ENCODE measurements around the gene PIP5K1C. TPM values are rescaled to one million over a fixed set of nuclear protein-coding genes. Genes with fewer than 3 reads are reported as not detected.

Gene PIP5K1C
- total and polyA plus RNA-seq, 9 of the 15 experiments (the other 6 are each of a cell fraction or from before 2014, with no cell fraction given), result 0.38 to 22.1 (median 4.1) TPM

- no peak for ATAC-seq
- POLR2A ChIA-PET, result interaction anchor here (0.6 to 1.5 kb wide), 4 partner anchors 23 to 681 kb away, joined by 3 to 4 read pairs (median 3); no protein-coding TSS in a partner anchor
- TF ChIP-seq TBL1XR1 (IDR thresholded peaks at IDR 0.05; ENCODE audit: low read length in 2 of 2), result no peak
- no peak for TF ChIP-seq TBP (optimal IDR thresholded peaks at IDR 0.05; ENCODE audit: low read depth, low read length)
- TF ChIP-seq POLR2G (IDR thresholded peaks at IDR 0.05; ENCODE audit: low read depth, low read length), result peak; percentile 38; the same call in 1 of the 2 replicates
- TF ChIP-seq CTCF (IDR thresholded peaks at IDR 0.05 in 2 of 3, conservative IDR thresholded peaks at IDR 0.05 in 1 of 3; ENCODE audit: insufficient read depth in 2 of 3, low read depth in 1 of 3, low read length in 3 of 3), result no peak
- no peak for TF ChIP-seq TCF7 (IDR thresholded peaks at IDR 0.05; ENCODE audit: borderline replicate concordance)
- TF ChIP-seq BRCA1 (IDR thresholded peaks at IDR 0.05), result no peak
- TF ChIP-seq BRCA1 (CRISPR knock-in tag; IDR thresholded peaks at IDR 0.05), result no peak
- no peak for TF ChIP-seq ZNF12 (CRISPR knock-in tag; IDR thresholded peaks at IDR 0.05)
- peak; percentile 86 for TF ChIP-seq ZBTB33 (CRISPR knock-in tag; IDR thresholded peaks at IDR 0.05)
- peak; percentile 55; the same call in 1 of the 2 replicates for TF ChIP-seq ZBTB7A (IDR thresholded peaks at IDR 0.05; ENCODE audit: borderline replicate concordance, control insufficient read depth, low read depth, low read length)
- TF ChIP-seq KDM4B (IDR thresholded peaks at IDR 0.05; ENCODE audit: borderline replicate concordance in 2 of 2, low read depth in 1 of 2), result no peak
- peak; percentile 76 for TF ChIP-seq ZFP36 (IDR thresholded peaks at IDR 0.05; ENCODE audit: low read depth, low read length, partially characterized antibody)
- TF ChIP-seq RFX7 (CRISPR knock-in tag; IDR thresholded peaks at IDR 0.05), result no peak
- no peak for TF ChIP-seq RBBP5 (IDR thresholded peaks at IDR 0.05; ENCODE audit: borderline replicate concordance, insufficient read depth, low read length, poor library complexity, severe bottlenecking)
- TF ChIP-seq BCOR (IDR thresholded peaks at IDR 0.05), result peak; percentile 81
- no peak for TF ChIP-seq ETS2 (tag; IDR thresholded peaks at IDR 0.05; ENCODE audit: borderline replicate concordance, poor library complexity, severe bottlenecking)
- 0 out of 2 replicates have a peak, but pooled peaks have one; percentile 42 for TF ChIP-seq PTBP1 (IDR thresholded peaks at IDR 0.05; ENCODE audit: low read depth, low read length)
- TF ChIP-seq HDAC1 (IDR thresholded peaks at IDR 0.05), result no peak
- TF ChIP-seq FOXA1 (IDR thresholded peaks at IDR 0.05; ENCODE audit: borderline replicate concordance), result no peak
Measured at GRCh38 chr19:3667037-3667638, 33.1 kb downstream of the PIP5K1C start.

More at GRCh38 chr19:3667037-3667638, 33.1 kb downstream of the PIP5K1C start:
- Histone ChIP-seq H3K79me2 (ENCODE audit: control insufficient read depth, insufficient read depth, low read length) (peaks cover 37% of the 10 kb centered on the region), H3K27ac (ENCODE audit: extremely low read depth, low read depth, low read length) (no peak overlapping the region), H3K9me3 (replicated peaks; ENCODE audit: control insufficient read depth, insufficient read depth, low read depth, low read length) (no peaks in the 10 kb centered on the region), H4K20me1 (replicated peaks; ENCODE audit: control insufficient read depth, insufficient read depth, low read length) (peaks cover 11% of the 10 kb centered on the region; the same call in 1 of the 2 replicates), H3K4me1 (replicated peaks in 1 of 2; ENCODE audit: control insufficient read depth in 2 of 2, insufficient read depth in 2 of 2, low read length in 2 of 2) (peaks cover 28 to 74% of the 10 kb centered on the region in 2 experiments), H3K27me3 (ENCODE audit: control insufficient read depth in 2 of 2, insufficient read depth in 2 of 2, low read length in 2 of 2) (no peaks in the 10 kb centered on the region), H3K9me1 (ENCODE audit: control insufficient read depth, insufficient read depth, low read length) (no peaks in the 10 kb centered on the region), H3K36me3 (ENCODE audit: control insufficient read depth, insufficient read depth, low read length) (peaks cover 42% of the 10 kb centered on the region; the same call in 2 of the 3 replicates), H2AFZ (ENCODE audit: low read depth, low read length) (no peak overlapping the region), H3K9ac (ENCODE audit: insufficient read depth in 1 of 2, low read depth in 2 of 2, low read length in 2 of 2) (peak overlapping the region in 1 of 2 experiments; percentile 69; a peak in 2 of 4 replicates), H3K4me2 (ENCODE audit: insufficient read depth, low read length) (no peak overlapping the region), H3K4me3 (no peak overlapping the region)
- in situ Hi-C loops (cut with MboI), result no loop called here
- intact Hi-C loops (cut with micrococcal nuclease), result no loop called here
- CTCF ChIA-PET (ENCODE audit: low intra/inter-chr PET ratio), result interaction anchor here (0.6 kb wide), 1 partner anchor 33 kb away, joined by 4 read pairs; the partner anchor contains the start of gene PIP5K1C
- FAIRE-seq, result no peak
- BruUV-seq (replicated peaks), result no TSS peak
- no peak for DNase-seq (ENCODE audit: extremely low read depth in 1 of 4, low spot score in 3 of 4)
- 92% methylated on average over 14 of the region's 18 CpGs for WGBS (ENCODE audit: insufficient coverage, low coverage, missing lambda C conversion rate)
